WTC11 (cell line): ENCODE measurements around the gene CSPG4.

Source experiments
- ATF1 ChIP-seq: sonication (generic); formaldehyde crosslinking; IDR thresholded peaks from 2 replicates; pipeline ENCODE4 v1.8.1; 2023; ENCODE audit warnings: mild to moderate bottlenecking, moderate library complexity, missing genetic modification reagents
- CBFB ChIP-seq: sonication (generic); formaldehyde crosslinking; IDR thresholded peaks from 2 replicates; pipeline ENCODE4 v1.8.1; 2022; ENCODE audit warnings: mild to moderate bottlenecking, low read depth, missing genetic modification reagents
- CREB1 ChIP-seq: sonication (generic); formaldehyde crosslinking; IDR thresholded peaks from 2 replicates; pipeline ENCODE4 v1.8.0; 2023; ENCODE audit warnings: mild to moderate bottlenecking, missing genetic modification reagents
- GABPB1 ChIP-seq: sonication (generic); formaldehyde crosslinking; IDR thresholded peaks from 2 replicates; pipeline ENCODE4 v1.8.1; 2023; ENCODE audit warnings: mild to moderate bottlenecking, missing genetic modification reagents
- MYBL2 ChIP-seq: sonication (generic); formaldehyde crosslinking; IDR thresholded peaks from 2 replicates; pipeline ENCODE4 v1.8.1; 2023; ENCODE audit warnings: mild to moderate bottlenecking, moderate library complexity, missing genetic modification reagents
- NFE2L1 ChIP-seq: sonication (generic); formaldehyde crosslinking; IDR thresholded peaks from 2 replicates; pipeline ENCODE4 v1.8.1; 2023; ENCODE audit warnings: missing genetic modification reagents
- TF ChIP-seq, protein P1 (sequence below): fragments of 200-600 bp; IDR thresholded peaks from 2 replicates; pipeline ENCODE4 v1.8.0; 2022; ENCODE audit warnings: antibody characterized with exemption
- TF ChIP-seq, protein P2 (sequence below): sonication (generic); formaldehyde crosslinking; IDR thresholded peaks from 2 replicates; pipeline ENCODE4 v1.8.1; 2022; ENCODE audit warnings: low read depth, mild to moderate bottlenecking, moderate library complexity, missing genetic modification reagents, borderline replicate concordance
- TF ChIP-seq, protein P3 (sequence below): sonication (generic); formaldehyde crosslinking; IDR thresholded peaks from 2 replicates; pipeline ENCODE4 v1.8.0; 2022; ENCODE audit warnings: mild to moderate bottlenecking, missing genetic modification reagents
- TF ChIP-seq, protein P4 (sequence below): sonication (generic); formaldehyde crosslinking; IDR thresholded peaks from 2 replicates; pipeline ENCODE4 v1.8.0; 2022; ENCODE audit warnings: mild to moderate bottlenecking, missing genetic modification reagents
- TF ChIP-seq, protein P5 (sequence below): sonication (generic); formaldehyde crosslinking; conservative IDR thresholded peaks from 2 replicates; pipeline ENCODE4 v1.8.1; 2022; ENCODE audit warnings: mild to moderate bottlenecking, missing genetic modification reagents

DNA sequence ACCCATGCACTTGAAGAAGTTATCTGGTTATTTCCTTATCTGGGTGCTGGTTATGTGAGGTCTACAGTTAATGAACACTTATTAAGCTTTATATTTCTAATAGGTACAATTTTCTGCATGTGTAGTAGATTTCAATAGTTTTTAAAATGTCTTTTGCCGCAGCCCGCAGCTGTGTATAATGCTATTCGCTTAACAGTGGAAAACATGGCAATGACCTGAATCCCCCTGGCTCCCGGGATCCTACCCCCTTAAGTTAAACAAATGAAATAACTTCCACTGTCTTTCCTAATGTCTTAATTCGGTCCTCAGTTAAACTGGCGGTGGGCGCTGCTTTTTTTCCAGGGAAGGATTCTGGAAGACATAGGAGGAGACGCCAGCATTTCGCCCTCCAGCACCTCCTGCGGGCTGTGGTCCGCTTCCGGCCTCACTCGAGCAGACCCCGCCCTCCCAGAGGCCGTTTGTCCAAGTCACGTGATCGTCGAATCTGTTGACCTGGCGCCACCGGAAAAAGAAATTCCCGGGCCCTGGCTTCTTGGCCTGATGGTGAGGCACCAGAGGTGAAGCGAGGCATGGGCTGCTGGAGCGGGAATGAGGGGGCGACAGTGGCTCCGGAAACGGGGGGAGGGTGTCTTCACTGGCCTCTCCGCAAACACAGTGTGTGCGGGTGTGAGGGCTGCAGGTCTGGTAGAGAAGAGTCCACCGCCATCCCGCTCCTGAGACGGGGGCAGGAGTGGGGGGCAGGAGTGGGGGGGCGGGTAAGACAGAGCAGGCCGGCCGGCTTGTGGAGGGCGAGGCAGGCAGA lies 45.6 kb upstream of the CSPG4 start:
- TF ChIP-seq, protein P1, sequence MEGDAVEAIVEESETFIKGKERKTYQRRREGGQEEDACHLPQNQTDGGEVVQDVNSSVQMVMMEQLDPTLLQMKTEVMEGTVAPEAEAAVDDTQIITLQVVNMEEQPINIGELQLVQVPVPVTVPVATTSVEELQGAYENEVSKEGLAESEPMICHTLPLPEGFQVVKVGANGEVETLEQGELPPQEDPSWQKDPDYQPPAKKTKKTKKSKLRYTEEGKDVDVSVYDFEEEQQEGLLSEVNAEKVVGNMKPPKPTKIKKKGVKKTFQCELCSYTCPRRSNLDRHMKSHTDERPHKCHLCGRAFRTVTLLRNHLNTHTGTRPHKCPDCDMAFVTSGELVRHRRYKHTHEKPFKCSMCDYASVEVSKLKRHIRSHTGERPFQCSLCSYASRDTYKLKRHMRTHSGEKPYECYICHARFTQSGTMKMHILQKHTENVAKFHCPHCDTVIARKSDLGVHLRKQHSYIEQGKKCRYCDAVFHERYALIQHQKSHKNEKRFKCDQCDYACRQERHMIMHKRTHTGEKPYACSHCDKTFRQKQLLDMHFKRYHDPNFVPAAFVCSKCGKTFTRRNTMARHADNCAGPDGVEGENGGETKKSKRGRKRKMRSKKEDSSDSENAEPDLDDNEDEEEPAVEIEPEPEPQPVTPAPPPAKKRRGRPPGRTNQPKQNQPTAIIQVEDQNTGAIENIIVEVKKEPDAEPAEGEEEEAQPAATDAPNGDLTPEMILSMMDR: no peak
- TF ChIP-seq, protein P2, sequence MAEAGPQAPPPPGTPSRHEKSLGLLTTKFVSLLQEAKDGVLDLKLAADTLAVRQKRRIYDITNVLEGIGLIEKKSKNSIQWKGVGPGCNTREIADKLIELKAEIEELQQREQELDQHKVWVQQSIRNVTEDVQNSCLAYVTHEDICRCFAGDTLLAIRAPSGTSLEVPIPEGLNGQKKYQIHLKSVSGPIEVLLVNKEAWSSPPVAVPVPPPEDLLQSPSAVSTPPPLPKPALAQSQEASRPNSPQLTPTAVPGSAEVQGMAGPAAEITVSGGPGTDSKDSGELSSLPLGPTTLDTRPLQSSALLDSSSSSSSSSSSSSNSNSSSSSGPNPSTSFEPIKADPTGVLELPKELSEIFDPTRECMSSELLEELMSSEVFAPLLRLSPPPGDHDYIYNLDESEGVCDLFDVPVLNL (CRISPR knock-in tag): no peak
- no peak for TF ChIP-seq CBFB (CRISPR knock-in tag)
- TF ChIP-seq GABPB1 (CRISPR knock-in tag): no peak
- TF ChIP-seq NFE2L1 (CRISPR knock-in tag): no peak
- TF ChIP-seq CREB1 (CRISPR knock-in tag): no peak
- TF ChIP-seq, protein P3, sequence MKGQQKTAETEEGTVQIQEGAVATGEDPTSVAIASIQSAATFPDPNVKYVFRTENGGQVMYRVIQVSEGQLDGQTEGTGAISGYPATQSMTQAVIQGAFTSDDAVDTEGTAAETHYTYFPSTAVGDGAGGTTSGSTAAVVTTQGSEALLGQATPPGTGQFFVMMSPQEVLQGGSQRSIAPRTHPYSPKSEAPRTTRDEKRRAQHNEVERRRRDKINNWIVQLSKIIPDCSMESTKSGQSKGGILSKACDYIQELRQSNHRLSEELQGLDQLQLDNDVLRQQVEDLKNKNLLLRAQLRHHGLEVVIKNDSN: peak; percentile 90
- TF ChIP-seq, protein P4, sequence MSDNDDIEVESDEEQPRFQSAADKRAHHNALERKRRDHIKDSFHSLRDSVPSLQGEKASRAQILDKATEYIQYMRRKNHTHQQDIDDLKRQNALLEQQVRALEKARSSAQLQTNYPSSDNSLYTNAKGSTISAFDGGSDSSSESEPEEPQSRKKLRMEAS (CRISPR knock-in tag): peak; percentile 68; the same call in 1 of the 2 replicates
- TF ChIP-seq, protein P5, sequence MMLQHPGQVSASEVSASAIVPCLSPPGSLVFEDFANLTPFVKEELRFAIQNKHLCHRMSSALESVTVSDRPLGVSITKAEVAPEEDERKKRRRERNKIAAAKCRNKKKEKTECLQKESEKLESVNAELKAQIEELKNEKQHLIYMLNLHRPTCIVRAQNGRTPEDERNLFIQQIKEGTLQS (CRISPR knock-in tag): no peak
- TF ChIP-seq MYBL2 (CRISPR knock-in tag): peak; percentile 57; the same call in 1 of the 2 replicates
- no peak for TF ChIP-seq ATF1 (CRISPR knock-in tag)
